Measurements from ENCODE around the gene GATA6. TPM values are rescaled to one million over a fixed set of nuclear protein-coding genes. Genes with fewer than 3 reads are reported as not detected.

GATA6 gene
- total and polyA plus RNA-seq, 10 of the 15 experiments (the other 5 are each of a cell fraction or from before 2014, with no cell fraction given): 0.04 to 0.05 TPM; not detected in 8

DNA sequence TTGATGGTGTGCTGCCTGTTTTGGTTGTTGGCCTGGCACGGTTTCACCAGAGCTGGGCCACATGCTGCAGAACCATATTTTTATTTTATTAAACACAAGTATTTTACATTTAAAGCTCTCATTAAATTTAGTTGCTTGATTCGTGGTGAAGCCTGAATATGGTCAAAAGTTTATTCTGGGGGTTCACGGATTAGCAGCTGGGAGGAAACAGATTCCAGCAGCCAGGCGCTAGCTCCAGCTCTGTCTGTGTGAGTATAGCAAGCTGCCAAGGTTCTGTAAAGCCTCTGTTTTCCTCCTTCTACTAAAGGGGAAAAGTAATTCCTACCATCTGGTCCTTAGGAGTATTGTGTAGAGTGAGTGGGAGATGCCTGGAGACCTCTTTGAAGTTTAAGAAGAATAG lies 22.5 kb downstream of the GATA6 start:
- no peaks in the 10 kb centered on the region for H4K20me1 ChIP-seq (ENCODE audit: control insufficient read depth, insufficient read depth)
- ChIA-PET POLR2A (no interaction called here), SMC1A (ENCODE audit: uncharacterized antibody, unreplicated experiment) (no interaction called here), RAD21 (ENCODE audit: unreplicated experiment) (no interaction called here), CTCF (no interaction called here)
- 28% methylated on average over 4 of the region's 4 CpGs for WGBS (ENCODE audit: insufficient coverage, insufficient replicate concordance, low lambda C conversion rate, missing lambda C conversion rate)
- TF ChIP-seq CHD2 (IDR thresholded peaks at IDR 0.05; ENCODE audit: borderline replicate concordance, low read depth, low read length): no peak
- TF ChIP-seq SP1 (IDR thresholded peaks at IDR 0.05; ENCODE audit: low read depth, low read length): no peak
- no peak for TF ChIP-seq STAT1 (conservative IDR thresholded peaks at IDR 0.05)
- TF ChIP-seq ATF7 (IDR thresholded peaks at IDR 0.05; ENCODE audit: low read depth): no peak
- TF ChIP-seq NR2F1 (conservative IDR thresholded peaks at IDR 0.05): no peak
- no peak for TF ChIP-seq ASH2L (IDR thresholded peaks at IDR 0.05; ENCODE audit: borderline replicate concordance, low read depth)
- no peak for TF ChIP-seq KDM1A (IDR thresholded peaks at IDR 0.05; ENCODE audit: borderline replicate concordance)
- no peak for TF ChIP-seq MYC (IDR thresholded peaks at IDR 0.05; ENCODE audit: insufficient read depth, insufficient read length, insufficient replicate concordance, low read length, severe bottlenecking)
- TF ChIP-seq HCFC1 (IDR thresholded peaks at IDR 0.05; ENCODE audit: low read length): no peak
- no peak for TF ChIP-seq SMAD5 (IDR thresholded peaks at IDR 0.05; ENCODE audit: low read depth)
- TF ChIP-seq, protein P1, sequence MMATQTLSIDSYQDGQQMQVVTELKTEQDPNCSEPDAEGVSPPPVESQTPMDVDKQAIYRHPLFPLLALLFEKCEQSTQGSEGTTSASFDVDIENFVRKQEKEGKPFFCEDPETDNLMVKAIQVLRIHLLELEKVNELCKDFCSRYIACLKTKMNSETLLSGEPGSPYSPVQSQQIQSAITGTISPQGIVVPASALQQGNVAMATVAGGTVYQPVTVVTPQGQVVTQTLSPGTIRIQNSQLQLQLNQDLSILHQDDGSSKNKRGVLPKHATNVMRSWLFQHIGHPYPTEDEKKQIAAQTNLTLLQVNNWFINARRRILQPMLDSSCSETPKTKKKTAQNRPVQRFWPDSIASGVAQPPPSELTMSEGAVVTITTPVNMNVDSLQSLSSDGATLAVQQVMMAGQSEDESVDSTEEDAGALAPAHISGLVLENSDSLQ (IDR thresholded peaks at IDR 0.05): no peak
- TF ChIP-seq STAT3 (IDR thresholded peaks at IDR 0.05; ENCODE audit: low read depth, low read length): no peak
- no peak for TF ChIP-seq PAX8 (IDR thresholded peaks at IDR 0.05)
- no peak for TF ChIP-seq POLR2AphosphoS5 (IDR thresholded peaks at IDR 0.05; ENCODE audit: low read length)
- no peak for TF ChIP-seq NFXL1 (IDR thresholded peaks at IDR 0.05; ENCODE audit: borderline replicate concordance)
- no peak for TF ChIP-seq ZNF384 (IDR thresholded peaks at IDR 0.05; ENCODE audit: borderline replicate concordance, low read depth, low read length)
- TF ChIP-seq, protein P2, sequence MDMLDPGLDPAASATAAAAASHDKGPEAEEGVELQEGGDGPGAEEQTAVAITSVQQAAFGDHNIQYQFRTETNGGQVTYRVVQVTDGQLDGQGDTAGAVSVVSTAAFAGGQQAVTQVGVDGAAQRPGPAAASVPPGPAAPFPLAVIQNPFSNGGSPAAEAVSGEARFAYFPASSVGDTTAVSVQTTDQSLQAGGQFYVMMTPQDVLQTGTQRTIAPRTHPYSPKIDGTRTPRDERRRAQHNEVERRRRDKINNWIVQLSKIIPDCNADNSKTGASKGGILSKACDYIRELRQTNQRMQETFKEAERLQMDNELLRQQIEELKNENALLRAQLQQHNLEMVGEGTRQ (IDR thresholded peaks at IDR 0.05; ENCODE audit: borderline replicate concordance, low read depth, low read length): no peak
- no peak for TF ChIP-seq RUNX3 (IDR thresholded peaks at IDR 0.05; ENCODE audit: low read length)
- TF ChIP-seq, protein P3, sequence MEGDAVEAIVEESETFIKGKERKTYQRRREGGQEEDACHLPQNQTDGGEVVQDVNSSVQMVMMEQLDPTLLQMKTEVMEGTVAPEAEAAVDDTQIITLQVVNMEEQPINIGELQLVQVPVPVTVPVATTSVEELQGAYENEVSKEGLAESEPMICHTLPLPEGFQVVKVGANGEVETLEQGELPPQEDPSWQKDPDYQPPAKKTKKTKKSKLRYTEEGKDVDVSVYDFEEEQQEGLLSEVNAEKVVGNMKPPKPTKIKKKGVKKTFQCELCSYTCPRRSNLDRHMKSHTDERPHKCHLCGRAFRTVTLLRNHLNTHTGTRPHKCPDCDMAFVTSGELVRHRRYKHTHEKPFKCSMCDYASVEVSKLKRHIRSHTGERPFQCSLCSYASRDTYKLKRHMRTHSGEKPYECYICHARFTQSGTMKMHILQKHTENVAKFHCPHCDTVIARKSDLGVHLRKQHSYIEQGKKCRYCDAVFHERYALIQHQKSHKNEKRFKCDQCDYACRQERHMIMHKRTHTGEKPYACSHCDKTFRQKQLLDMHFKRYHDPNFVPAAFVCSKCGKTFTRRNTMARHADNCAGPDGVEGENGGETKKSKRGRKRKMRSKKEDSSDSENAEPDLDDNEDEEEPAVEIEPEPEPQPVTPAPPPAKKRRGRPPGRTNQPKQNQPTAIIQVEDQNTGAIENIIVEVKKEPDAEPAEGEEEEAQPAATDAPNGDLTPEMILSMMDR (IDR thresholded peaks at IDR 0.05 in 2 of 3, conservative IDR thresholded peaks at IDR 0.05 in 1 of 3; ENCODE audit: control insufficient read depth in 2 of 3, extremely low read depth in 1 of 3, insufficient read depth in 1 of 3, low read depth in 3 of 3, low read length in 3 of 3): no peak
- TF ChIP-seq IKZF1 (conservative IDR thresholded peaks at IDR 0.05): no peak
- H3K4me2 ChIP-seq (ENCODE audit: control insufficient read depth, insufficient read depth): no peak overlapping the region
- H3K36me3 ChIP-seq (ENCODE audit: control insufficient read depth in 2 of 2, insufficient read depth in 2 of 2, low read length in 1 of 2): no peaks in the 10 kb centered on the region
- H3K27ac ChIP-seq (ENCODE audit: control insufficient read depth, insufficient read depth): no peak overlapping the region
- ATAC-seq (no peak), DNase-seq (ENCODE audit: low read depth, low spot score) (no peak), FAIRE-seq (no peak)
- no peaks in the 10 kb centered on the region for H3K4me1 ChIP-seq (ENCODE audit: control insufficient read depth, insufficient read depth, low read length)
- H3K4me3 ChIP-seq: no peak overlapping the region
- H3K79me2 ChIP-seq (ENCODE audit: control insufficient read depth, insufficient read depth, low read length): no peaks in the 10 kb centered on the region
- no TSS peak for BruUV-seq (replicated peaks)
- no peak overlapping the region for H2AFZ ChIP-seq (ENCODE audit: control insufficient read depth, low read depth, low read length)
- H3K9me3 ChIP-seq (replicated peaks; ENCODE audit: control insufficient read depth, insufficient read depth, low read length): no peaks in the 10 kb centered on the region
- intact Hi-C loops (cut with micrococcal nuclease; ENCODE audit: unreplicated experiment) (no loop called here), in situ Hi-C loops (cut with MboI) (no loop called here)
- no peaks in the 10 kb centered on the region for H3K27me3 ChIP-seq (replicated peaks in 1 of 2; ENCODE audit: control insufficient read depth in 2 of 2, insufficient read depth in 2 of 2, low read length in 1 of 2)
- no peak overlapping the region for H3K9ac ChIP-seq (ENCODE audit: control insufficient read depth, insufficient read depth, low read length)

All from GM12878 (cell line).